Stimulated activated CD4-positive, alpha-beta T cell treated with anti-CD3 and anti-CD28 coated beads, Interleukin-1b, Interleukin-23, amount 100 ng/mL, for 24 hours (primary cell): Measurements from ENCODE around the gene ARHGAP15.

Experiments used
- DNase-seq, 4 experiments: peaks; one replicate each; pipeline ENCODE4 v3.0.0-alpha.2; 2020; ENCODE audit warnings: low read depth in 4 of 4, low spot score in 1 of 4

ARHGAP15 gene

DNA sequence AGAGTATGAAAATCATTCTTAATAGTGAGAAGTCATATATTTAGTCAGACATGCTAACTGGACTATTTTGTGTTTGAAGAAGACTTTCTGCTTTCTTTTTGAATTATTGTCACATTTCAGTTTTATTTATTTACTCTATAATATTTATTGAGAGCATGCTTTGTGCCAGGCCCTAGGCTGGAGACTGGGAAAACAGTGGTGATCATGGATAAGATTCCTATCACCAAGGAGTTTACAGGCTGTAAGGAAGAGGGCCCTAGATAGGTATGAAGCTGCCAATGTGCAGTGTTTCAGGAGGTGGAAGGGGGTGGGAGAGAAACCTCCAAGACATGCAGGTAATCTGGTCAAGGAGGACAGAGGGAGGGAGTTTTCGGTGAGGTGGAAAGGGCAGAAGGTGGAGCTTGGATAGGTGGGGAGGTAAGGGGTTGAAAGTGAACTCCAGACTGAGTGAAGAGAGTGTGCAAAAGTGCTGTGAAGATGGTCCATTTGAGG is 207.5 kb downstream of the ARHGAP15 start:
- no peak for DNase-seq

DNA sequence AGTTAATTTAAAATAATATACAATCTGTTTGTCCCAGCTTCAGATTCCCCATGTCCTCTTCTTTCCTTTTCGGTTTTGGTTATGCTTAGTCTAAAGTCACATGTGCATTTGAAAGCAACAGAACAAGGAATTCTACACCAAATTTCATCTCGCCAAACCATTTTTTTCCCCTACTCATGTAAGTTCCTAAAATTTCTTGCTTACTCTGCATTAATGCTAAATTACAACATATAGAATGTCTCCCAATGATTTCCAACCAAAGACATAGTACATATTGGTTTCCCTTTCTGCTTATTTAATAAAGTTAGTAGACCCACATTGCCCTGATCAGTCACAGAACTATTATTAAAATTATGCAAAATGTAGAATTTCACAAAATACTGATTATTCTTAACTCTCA is 212.3 kb downstream of the ARHGAP15 start:
- no peak for DNase-seq

DNA sequence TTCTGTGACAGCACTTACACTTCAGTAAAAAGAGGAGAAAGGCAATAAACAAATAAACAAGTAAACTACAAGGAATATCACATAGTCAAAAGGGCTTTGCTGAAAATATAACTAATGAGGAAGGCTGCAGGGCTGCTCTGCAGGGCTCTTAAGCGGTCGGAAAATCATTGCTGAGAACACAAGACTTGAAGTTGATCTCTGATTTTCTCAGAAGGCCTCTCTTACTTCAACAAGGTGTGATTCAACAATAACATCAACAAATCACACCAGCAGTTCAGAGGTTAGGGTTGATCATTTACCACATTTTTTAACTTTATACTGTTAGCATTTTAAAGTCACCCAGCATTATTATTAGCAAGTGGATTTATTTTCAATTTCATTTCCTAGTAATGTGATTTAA is 215.6 kb downstream of the ARHGAP15 start:
- no peak for DNase-seq

DNA sequence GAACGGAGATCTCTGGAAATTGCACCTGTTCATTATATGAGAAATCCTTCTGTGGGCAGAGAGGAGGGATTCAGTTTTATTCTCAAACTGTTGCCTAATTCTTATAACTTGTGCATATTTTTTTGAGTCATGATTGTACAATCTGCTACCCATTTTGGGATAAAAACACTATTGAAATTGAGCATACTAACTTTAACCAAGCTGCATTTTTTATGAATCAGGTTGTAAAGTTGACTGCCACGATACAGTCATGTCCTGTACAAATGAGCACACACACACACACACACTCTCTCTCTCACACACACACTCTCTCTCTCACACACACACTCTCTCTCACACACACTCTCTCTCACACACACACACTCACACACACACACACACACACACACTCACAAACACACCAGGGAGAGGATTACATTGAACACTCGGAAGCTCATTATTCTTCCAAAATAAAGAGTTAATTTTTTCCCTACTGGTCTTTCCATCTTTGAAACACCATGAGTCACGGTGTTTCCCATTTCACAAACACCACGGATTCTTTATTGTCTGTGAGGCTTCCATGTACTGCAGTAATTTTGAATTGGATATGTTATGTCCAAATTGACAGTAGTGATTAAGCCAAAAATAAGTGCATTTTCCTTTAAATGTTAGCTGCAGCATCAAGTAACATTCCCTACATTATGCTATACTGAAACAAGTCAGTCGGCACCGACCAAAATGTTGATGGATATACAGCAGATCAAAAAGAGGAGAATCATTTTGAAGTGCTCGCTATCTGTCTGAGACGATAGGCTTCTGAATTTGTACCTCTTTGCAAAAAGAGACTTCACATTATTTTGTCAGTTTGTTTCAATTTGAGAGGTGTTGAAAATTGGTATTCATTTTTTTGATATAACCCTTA is 216.9 kb downstream of the ARHGAP15 start:
- no peak for DNase-seq

DNA sequence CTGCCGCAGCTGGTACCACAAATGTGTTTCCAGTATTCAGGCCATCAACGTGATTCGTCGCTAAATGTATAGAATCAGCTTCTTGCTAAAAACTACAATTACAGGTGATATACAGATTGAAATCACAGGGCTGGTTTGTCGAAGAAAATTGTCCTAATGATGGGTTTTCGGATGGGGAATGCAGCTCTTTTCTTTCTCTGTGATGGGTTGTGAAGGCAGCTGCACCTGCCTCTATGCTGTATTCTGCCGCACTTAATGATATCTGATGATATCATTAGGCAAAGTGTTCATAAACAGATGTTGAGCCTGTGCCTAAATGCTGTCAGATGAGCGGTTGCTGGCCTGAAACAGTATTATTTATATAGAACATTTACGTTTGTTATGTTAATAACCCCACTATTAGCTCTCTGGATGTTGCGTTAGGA is 218.1 kb downstream of the ARHGAP15 start:
- DNase-seq = no peak

DNA sequence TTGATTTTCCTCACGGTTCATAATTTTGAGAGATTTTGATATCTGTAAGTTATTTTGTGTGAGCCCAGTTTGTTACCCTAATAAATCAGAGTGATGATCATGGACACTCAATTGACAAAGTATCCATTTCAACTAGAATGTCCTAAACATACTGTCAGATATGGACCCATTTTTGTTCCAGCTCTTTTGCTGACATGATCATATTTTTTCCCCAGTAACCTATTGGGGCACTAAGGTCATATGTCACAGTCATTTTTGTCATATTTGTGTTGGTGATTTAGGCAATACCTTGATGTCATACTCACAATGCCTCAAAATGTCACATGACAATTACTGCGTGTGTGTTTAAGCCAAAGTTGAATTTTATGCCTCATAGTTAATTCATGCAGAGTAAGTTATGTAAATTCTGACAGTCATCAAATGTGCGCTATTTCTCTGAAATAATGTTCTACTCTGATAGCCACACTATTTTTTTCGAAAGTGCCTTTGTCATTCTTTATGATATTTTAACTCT is 218.7 kb downstream of the ARHGAP15 start:
- DNase-seq = no peak

DNA sequence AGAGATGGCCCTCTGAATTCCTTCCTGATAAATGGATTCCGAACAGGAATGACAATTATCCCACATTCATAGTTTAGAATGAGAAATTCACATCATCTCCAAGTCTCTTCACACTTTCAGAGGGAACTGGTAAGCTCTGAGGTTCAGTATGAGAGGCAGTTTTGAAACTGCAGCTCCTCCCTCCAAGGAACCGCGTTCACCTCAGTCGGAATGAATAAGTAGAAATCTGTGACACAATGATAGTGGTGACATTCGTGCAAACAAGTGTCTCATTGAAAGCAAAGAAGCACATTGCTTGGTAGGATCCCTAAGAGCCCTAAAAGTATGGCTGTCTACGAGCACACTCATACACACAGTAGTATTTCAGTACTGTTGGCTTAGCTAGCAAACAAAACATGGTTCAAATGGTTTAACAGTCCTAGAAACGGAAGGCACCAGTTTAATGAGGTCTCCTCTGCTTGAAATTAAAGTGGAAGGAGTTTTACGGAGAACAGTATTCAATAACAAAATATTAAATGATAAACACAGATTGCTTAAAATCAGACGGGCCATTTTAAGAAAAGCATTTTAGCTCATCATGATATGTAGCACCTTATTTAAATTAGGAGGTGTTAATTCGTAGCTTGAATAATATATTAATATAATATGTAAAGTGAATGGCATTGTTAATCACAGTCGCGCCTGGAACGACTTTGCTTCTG is 225.0 kb downstream of the ARHGAP15 start:
- no peak for DNase-seq

DNA sequence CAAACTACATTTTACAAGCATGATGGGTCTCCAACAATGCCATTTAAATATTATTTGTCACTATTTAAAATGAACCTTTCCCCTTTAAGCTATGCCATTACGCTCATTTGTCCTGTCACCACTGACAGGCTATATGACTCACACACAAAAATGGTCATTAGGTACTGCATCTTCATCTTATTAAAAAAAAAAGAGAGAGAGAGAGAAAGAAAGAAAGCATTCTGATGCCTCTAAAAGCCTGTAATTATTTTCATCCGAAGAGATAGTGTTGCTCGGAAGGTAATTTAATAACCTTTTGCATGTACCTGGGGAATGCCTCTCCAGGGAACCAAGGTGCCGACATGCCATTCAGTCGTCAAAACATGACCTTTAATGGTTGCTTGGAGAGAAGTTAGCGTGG is 226.7 kb downstream of the ARHGAP15 start:
- DNase-seq = no peak

DNA sequence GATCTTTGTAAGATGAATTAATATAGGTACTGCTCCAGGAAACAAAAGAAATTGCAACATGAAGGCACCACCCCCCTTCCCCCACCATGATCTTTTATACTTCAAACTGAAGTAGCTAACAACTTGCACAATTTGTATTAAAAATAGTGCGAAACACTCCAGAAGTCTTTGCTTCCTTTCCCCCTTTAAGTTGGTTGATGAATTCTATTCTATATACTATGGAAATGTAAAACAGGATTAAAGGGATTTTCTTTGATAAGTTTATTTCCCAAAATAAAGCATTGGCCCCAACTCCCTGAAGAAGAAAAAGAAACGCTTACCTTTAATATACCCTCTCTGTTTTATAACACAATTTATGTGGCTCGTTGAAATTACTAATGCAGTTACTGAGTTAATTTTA is 227.1 kb downstream of the ARHGAP15 start:
- DNase-seq = no peak

DNA sequence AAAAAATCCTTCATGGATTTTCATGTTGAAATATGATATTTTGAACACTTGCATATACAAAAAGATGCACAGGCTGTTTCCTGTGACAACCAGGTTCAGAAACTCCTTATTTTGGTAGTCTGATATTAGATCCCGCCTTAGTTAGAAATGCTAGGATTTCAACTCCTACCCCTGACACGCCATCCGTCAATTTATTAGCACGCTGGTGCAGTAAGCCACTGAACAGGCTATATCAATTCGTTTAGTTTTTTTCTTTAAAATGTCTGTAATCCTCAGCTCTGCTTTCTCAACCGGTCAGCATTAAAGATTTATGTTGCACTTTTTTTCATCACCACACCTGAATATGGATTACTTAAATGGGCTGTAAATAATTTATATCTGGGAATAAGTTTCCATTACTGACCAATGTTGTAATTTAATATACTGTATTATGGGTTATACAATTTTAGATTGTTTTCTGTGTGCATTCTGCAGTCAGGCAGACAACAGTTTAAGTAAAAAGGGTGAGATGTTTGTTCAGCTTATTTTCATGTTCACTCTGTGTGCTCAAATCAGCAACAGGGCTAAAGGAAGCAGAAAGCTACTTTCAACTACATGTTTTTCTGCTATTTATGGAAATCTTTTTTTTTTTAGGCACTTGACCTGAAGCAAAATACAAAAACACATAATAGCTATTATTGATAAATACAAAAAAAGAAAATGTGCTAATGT is 227.7 kb downstream of the ARHGAP15 start:
- DNase-seq = no peak

DNA sequence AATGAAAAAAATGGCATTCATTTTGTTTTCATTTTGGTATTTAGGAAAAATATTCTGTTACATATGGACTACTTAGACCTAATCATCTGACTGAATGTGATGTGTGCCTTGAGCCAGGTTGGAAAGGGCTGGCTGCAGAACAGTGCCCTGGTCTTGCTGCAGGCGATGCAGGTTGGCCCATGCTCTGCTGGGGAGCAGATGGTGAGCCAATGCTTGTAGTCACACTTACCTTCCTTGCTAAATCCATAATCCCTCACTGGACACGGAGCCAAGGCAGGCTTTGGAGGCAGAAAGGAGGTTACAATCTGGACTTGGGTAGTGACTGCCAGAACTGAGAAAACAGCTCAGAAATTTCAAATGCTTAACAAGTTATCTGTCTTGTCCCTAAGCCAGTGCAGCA is 228.7 kb downstream of the ARHGAP15 start:
- DNase-seq = no peak

DNA sequence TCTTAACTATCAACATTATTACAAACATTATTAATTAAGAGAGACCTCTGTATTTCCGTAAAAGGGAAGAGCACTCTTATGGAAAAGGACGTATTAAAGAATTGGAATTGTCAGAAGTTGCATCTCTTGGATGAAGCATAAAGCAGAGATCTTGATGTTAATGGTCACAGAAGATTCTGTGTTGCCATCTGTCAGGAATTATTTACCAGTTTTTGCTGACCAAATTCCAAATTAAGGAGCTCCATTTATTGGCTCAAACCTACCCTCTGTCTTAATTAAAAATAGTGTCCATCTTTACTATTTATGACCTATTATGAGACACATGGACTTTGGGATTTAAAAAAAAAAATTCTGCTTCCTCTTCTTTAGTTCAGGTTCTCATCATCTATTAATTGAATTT is 232.1 kb downstream of the ARHGAP15 start:
- DNase-seq = no peak

DNA sequence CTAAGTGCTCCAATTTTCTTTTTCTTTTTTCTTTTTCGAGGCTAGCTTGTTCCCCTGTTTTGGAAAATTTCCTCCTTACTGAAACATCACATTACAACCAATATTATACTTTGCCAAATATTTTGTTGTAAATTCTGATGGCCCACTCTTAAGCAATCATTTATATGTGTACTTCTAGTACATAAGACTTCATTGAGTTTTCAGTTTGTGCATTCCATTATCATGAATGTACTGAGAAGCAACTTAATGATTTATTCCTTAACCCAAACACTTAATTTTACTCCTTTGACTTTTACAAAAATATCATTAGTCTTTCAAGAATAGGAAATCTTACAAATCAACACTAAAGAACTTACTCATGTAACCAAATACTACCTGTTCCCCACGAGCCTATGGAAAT is 242.4 kb downstream of the ARHGAP15 start:
- DNase-seq = no peak

DNA sequence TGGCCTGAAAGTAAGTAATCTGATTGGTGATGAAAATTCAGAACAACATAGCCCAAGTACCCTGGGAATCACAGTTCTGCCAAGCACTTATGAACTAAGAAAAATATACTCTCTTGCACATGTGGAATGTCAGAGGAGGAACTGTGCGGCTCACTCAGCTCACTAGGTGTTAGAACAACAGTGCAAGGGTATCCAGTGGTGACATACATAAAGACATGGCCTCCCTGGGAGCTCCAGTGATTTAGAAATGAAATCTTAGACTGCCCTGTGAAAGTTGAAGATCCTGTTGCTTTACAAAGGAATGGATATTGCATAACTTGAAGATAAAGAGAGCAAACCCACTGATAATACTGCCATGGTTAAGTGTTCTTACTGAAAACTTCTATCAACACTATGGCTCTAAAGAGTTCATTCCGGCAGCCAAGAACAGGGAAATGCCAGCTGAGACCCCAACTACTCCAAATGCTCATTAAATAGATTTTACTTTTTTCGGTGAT is 246.2 kb downstream of the ARHGAP15 start:
- DNase-seq = no peak

DNA sequence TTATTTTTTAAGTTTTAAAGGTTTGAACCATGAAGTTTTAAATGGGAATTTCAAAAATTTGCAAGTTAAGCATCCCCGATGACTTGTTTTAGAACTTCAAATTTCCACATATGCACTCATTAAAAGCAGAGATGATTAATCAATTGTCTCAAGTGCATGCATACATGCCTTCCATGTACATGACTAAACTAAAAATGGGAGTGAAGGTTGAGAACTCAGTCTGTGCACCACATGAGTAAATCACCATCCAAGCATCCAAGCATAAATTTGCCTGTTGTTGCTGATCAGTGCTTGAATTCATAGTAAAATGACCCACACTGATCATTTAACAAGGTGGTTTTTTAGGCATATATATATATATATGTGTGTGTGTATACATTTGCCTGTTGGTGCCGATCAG is 249.8 kb downstream of the ARHGAP15 start:
- no peak for DNase-seq

DNA sequence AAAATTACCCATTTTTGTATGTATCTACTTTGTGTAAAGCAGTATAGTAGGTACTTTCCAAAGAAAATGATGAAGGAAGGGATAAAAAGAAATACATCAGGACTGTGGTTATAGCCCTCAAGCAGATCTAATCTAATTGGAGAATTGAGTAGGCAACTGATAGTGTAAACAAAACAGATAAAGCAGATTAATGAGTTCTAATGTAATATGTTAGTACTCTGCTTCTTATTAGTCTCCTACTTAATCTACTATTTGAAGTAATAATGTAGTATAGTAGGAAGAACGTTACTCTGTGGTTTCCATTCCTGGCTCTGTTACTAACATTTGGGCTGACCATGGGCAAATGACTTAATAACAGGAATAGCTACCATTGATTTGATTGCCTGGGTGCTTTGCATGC is 250.7 kb downstream of the ARHGAP15 start:
- no peak for DNase-seq

DNA sequence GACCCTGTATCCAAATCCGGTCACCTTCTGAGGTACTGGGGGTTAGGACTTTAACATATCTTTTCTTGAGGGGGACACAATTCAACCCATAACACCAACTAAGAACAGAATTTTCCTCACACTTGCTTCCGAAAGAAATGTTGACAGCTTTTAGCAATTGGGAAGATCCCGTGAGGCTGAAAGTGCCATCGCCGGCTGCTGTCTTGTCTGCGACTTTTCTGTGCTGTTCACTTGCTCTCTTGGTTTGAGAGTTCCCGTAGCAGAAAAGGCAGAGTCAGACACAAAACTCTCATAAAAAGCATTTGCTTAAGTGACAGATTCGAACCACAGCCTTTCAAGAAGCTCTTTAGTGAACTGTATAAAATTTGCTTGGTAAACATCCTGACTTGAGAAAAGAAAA is 253.4 kb downstream of the ARHGAP15 start:
- no peak for DNase-seq

DNA sequence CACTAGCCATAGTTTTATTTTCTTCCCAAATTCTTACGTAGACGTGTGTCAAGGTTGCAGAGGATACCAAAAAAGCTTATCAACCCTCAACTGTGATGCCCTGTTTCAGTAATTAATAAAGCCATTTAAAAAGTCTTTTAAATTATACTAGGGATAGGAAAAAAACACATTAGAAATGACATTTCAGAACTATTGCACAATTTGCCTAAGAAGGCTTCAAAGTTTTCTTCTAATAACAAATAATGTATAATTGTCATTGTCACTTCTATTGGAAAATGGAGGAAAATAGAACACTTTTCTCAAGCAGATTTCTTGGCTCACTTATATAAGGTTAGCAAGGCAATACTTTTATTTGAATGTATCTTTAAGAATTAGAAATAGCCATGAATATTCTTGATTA is 253.8 kb downstream of the ARHGAP15 start:
- no peak for DNase-seq

DNA sequence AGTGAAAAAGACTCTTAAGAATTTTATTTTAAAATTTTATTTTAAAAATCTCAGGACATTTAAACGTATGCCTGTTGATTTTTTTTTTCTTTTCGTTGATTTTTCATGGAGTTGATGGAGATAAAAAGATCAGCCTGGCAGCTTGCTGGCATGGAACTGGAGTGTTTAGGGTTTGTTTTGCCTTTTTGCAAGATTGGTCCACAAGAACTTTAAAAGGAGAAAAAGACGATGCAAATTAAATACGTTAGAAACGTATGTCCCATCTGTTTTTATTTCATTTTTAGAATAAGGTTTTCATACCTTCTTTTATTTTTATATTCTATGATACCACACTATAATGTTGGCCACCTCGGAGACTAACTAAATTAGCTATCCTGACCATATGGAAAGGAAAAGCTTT is 254.9 kb downstream of the ARHGAP15 start:
- no peak for DNase-seq

DNA sequence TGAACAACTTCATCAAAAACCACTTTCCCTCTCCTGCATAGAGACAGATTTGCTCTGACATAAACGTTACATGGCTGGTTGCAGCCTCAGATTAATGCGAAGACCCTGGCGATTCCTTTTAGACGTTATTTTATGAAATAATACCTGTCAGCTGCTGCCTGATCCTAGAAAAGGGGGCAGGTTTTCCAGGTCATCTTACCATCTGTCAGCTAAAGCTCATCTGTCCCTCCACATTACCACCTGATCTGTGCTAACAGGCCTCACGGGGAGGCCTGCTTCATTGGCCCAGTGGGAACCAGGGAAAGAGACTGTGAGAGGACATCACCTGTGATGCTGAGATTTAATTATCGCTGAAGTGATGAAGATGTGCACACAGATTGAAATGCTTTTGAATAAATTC is 261.0 kb downstream of the ARHGAP15 start:
- DNase-seq = no peak

DNA sequence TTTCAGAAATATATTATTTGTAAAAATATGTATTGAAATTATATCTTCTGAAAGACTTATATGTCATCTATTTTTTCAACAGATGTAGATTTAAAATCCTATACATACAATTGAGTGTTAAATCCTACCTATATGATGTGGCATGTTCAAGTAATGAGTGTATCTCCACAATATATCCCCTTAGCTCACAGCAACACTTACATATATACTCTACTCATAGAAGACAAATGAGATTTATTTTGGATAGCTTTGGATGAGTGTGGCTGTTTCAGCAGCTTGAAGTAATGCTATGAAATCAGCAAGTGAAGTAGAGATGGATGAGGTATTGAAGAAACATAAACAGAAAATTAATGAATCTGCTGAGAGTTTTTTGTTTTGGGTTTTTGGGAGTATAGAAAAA is 263.1 kb downstream of the ARHGAP15 start:
- DNase-seq = no peak
